Measurements from ENCODE around the gene PARP2.

PARP2 gene

DNA sequence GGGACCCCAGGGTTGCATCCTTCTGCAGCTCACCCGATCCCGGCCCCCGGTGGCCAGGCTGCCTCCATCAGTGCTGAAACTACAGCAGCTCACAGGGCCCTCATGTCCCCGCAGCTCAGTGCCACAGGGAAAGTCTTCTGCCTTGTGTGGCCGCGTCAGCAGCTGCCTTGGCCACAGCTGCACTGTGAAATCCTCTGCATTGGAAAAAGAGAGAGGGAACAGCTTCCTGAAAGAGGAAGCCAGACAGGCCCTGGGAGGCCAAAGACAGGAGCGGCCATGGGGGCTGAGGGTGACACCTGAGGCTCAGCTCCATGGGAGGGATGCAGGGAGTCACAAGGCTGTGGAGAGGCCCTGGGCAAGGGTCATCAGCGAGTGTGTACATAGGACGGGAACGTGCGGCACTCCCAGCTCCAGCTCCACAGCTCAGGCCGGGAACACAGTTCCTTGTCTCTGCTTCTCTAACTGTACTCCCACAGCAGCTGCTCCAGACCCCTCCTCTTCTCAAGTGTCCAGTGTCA, 32.7 kb downstream of the PARP2 start:
- Histone ChIP-seq H3K4me3 (ENCODE audit: low read depth, low read length) (no peak overlapping the region), H3K36me3 (peaks cover 84% of the 10 kb centered on the region), H3K27me3 (ENCODE audit: insufficient read depth, low read depth, severe bottlenecking) (no peaks in the 10 kb centered on the region), H3K27ac (no peak overlapping the region), H3K9me3 (ENCODE audit: severe bottlenecking) (no peaks in the 10 kb centered on the region)
- no peak for DNase-seq
- TF ChIP-seq, protein P1, sequence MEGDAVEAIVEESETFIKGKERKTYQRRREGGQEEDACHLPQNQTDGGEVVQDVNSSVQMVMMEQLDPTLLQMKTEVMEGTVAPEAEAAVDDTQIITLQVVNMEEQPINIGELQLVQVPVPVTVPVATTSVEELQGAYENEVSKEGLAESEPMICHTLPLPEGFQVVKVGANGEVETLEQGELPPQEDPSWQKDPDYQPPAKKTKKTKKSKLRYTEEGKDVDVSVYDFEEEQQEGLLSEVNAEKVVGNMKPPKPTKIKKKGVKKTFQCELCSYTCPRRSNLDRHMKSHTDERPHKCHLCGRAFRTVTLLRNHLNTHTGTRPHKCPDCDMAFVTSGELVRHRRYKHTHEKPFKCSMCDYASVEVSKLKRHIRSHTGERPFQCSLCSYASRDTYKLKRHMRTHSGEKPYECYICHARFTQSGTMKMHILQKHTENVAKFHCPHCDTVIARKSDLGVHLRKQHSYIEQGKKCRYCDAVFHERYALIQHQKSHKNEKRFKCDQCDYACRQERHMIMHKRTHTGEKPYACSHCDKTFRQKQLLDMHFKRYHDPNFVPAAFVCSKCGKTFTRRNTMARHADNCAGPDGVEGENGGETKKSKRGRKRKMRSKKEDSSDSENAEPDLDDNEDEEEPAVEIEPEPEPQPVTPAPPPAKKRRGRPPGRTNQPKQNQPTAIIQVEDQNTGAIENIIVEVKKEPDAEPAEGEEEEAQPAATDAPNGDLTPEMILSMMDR (IDR thresholded peaks at IDR 0.05; ENCODE audit: low read depth, low read length) = no peak

DNA sequence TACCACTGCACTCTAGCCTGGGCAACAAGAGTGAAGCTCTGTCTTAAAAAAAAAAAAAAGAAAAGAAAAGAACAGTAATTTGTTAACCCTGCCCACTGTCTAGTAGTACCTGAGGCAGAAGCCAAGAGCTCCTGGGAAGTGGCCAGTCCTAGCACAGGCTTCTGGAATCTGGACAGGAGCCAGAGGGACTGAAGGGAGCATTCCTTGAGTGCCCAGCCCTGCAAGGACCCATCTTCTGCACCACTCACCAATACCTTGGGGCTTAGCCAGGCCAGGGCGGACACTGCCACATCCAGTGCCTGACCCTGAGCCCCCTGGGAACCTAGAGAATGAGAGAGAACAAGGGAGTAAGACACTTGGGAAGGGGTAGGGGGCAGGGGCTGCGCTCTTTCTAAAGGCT, 33.7 kb downstream of the PARP2 start:
- no peak for DNase-seq
- TF ChIP-seq, protein P1 (IDR thresholded peaks at IDR 0.05; ENCODE audit: low read depth, low read length) = no peak
- Histone ChIP-seq H3K9me3 (ENCODE audit: severe bottlenecking) (no peaks in the 10 kb centered on the region), H3K4me3 (ENCODE audit: low read depth, low read length) (no peak overlapping the region), H3K27me3 (ENCODE audit: insufficient read depth, low read depth, severe bottlenecking) (no peaks in the 10 kb centered on the region), H3K27ac (no peak overlapping the region), H3K36me3 (peaks cover 84% of the 10 kb centered on the region)

DNA sequence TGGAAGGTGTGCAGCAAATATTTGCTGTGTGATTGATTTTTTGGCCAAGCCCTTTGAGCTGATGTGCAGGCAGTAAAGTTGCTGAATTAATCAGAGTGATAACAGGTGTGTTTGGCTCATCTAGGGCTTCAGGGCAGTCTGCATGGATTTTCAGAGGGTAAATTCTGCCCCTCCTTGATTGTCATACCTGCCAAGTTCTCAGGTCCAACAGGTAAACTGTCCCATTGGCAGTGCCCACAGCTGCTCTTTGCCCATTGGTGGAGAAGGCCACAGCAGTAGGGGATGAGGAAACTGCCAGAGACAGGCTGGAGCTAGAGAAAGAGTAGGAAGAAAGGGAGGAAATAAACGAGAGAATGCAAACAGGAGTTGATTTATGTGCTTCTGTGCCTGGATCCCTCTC, 36.3 kb downstream of the PARP2 start:
- TF ChIP-seq, protein P1 (IDR thresholded peaks at IDR 0.05; ENCODE audit: low read depth, low read length) = no peak
- H3K4me3 ChIP-seq (ENCODE audit: low read depth, low read length) = no peak overlapping the region
- H3K36me3 ChIP-seq = peaks cover 87% of the 10 kb centered on the region
- DNase-seq = no peak
- H3K27ac ChIP-seq = no peak overlapping the region
- H3K9me3 ChIP-seq (ENCODE audit: severe bottlenecking) = no peaks in the 10 kb centered on the region
- no peaks in the 10 kb centered on the region for H3K27me3 ChIP-seq (ENCODE audit: insufficient read depth, low read depth, severe bottlenecking)

- no peak for DNase-seq
- no peak overlapping the region for H3K27ac ChIP-seq
- H3K36me3 ChIP-seq = peaks cover 88% of the 10 kb centered on the region
- H3K27me3 ChIP-seq (ENCODE audit: insufficient read depth, low read depth, severe bottlenecking) = no peaks in the 10 kb centered on the region
- H3K4me3 ChIP-seq (ENCODE audit: low read depth, low read length) = no peak overlapping the region
- no peaks in the 10 kb centered on the region for H3K9me3 ChIP-seq (ENCODE audit: severe bottlenecking)
- TF ChIP-seq, protein P1 (IDR thresholded peaks at IDR 0.05; ENCODE audit: low read depth, low read length) = no peak
These were observed 37.2 kb downstream of the PARP2 start for GRCh38 chr14:20380681-20381080.

DNA sequence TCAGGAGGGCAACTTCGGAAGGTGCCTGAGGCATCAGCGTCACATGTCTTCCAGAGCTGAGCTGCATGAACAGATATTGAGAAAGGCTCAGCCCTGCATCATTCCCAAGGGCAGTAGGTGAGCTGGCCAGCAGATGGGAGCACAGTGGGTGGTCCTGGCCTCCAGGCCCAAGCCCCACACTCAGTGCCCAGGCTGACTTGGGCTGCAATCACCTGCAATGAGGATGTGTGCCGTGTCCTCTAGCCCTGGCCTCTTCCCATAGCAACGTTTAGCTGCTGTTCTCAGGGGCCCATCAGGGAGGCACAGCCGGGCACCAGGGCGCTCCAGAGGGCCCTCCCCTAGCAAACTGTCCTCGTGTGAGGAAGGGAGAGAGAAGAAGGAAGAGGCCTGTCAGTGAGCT, 37.9 kb downstream of the PARP2 start:
- Histone ChIP-seq H3K27ac (peak overlapping the region; percentile 42; the same call in 1 of the 2 replicates), H3K4me3 (ENCODE audit: low read depth, low read length) (no peak overlapping the region), H3K27me3 (ENCODE audit: insufficient read depth, low read depth, severe bottlenecking) (no peaks in the 10 kb centered on the region), H3K9me3 (ENCODE audit: severe bottlenecking) (no peaks in the 10 kb centered on the region), H3K36me3 (peaks cover 87% of the 10 kb centered on the region)
- TF ChIP-seq, protein P1 (IDR thresholded peaks at IDR 0.05; ENCODE audit: low read depth, low read length) = no peak
- DNase-seq = peak; percentile 62

- no peaks in the 10 kb centered on the region for H3K27me3 ChIP-seq (ENCODE audit: insufficient read depth, low read depth, severe bottlenecking)
- H3K27ac ChIP-seq = no peak overlapping the region
- peaks cover 82% of the 10 kb centered on the region for H3K36me3 ChIP-seq
- TF ChIP-seq, protein P1 (IDR thresholded peaks at IDR 0.05; ENCODE audit: low read depth, low read length) = no peak
- no peak overlapping the region for H3K4me3 ChIP-seq (ENCODE audit: low read depth, low read length)
- DNase-seq = no peak
- no peaks in the 10 kb centered on the region for H3K9me3 ChIP-seq (ENCODE audit: severe bottlenecking)
These were observed 39.1 kb downstream of the PARP2 start for GRCh38 chr14:20382526-20382925.

Measured in WERI-Rb-1 (cell line).